ENCODE measurements around the gene DYNLT4.
A peak's percentile ranks its signal among the peaks of the same experiment; 100 is the strongest.
"Not testable (repeated sequence)": the region's sequence is repeated elsewhere in the genome, so short reads cannot be mapped to it uniquely, and the experiment has no call there.

DYNLT4 gene

DNA sequence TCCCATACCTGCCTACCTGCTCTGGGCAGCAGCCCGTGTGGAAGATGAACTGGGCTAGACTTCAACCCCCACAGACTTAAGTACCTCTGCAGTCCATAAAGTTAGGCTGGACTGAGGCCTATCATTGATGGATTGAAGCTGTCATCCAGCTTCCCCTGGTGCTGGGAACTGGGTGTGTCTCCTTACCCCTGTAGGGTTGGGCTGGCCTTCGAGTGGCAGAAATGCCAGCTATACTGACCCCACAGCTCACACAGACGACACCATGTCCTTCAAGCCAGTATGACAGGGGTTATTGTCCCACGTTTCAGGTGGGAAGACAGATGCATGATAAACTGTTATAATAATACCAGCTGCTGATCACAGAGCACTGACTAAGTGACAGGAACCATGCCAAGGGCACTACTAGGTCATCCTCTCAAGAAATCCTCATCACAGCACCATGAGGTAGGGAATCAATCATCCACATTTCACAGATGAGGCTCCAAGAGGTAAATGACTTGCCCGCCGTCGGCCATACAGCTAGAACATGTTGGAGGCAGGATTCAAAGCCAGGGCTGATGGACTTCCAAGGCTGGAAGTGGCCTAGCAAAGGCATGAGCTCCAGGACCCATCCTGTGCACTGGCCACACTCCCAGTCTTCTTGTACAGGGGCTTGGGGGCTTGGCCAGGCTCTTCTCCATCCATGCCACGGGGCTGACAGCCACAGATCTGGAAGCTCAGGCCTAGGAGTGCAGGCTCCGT lies 18.9 kb downstream of the DYNLT4 start, which contains the start of gene BEST4:
Gene BEST4 (minus strand): TSS at position 51 of the 741 bp plus-strand sequence. CDS start 465 bp downstream, outside the sequence.
- DNase-seq (ENCODE audit: low spot score): no peak

DNA sequence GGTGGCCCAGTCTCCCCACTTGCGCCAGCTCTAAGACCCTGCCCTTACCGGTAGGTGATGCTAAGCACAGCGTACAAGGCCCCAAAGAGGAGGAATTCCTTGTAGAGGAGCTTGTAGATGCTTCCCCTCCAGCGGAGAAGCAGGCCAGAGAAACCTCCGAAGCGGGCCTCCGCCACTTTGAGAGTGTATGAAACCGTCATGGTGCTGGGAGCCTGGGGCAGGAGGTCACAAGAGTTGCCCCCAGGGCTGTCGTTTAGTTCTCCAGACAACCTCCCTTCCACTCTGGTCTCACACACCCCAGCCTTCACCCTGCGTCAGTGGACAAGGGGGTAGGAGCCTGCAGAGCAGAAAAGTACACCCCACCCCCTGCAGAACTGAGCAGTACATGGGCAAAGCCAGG lies 19.6 kb downstream of the DYNLT4 start:
- no peak for DNase-seq (ENCODE audit: low spot score)

GRCh38 chr1:44786841-44787426 lies 20.2 kb downstream of the DYNLT4 start:
- no peak for DNase-seq (ENCODE audit: low spot score)

- peak; percentile 67 for DNase-seq (ENCODE audit: low spot score)
Observed at GRCh38 chr1:44786138-44786840, 20.9 kb downstream of the DYNLT4 start.

DNA sequence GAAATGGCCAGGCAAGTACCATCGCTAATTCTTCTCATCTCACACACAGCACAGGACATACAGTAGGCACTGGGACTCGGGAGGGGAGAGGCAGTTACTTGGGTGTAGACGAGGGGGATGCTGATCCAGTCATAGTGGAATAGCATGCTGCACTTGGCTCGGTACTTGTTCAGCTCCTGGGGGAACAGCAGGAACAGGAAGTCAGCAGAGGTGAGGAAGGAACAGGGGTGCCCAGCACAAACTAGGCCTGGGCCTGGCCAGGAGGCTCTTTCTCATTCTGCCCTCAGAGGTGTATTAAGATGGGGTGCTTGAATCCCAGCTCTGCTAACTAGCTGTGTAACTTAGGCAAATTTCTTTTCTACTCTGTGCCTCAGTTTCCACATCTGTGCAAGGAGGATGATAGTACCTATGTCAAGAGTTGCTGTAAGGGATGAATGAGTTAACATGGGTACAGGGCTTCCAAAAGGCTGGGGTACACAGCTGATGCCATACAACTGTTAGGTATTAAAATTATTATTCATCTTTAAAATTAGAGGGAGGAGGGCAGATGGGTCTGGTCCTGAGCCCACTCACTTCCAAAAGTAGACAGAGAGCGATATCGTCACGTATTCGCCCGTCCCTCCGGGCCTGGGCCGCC lies 21.5 kb downstream of the DYNLT4 start:
- DNase-seq (ENCODE audit: low spot score): no peak

DNA sequence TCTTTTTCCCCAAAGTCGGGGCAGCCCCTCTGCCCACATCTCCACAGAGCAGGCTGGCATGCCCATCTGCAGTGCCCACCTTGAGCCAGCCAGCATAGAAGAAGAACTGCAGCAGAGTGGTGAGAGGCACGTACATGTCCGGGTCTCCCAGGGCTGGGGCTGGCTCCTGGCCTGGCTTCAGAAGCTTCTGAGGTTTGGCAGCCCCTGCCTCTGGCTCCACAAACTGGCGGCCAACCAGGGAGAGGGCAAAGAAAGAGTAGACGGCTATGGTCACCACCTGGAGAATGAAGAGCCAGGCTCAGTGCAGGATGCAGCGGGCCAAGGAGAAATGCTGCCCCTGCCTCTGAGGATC lies 22.1 kb downstream of the DYNLT4 start:
- no peak for DNase-seq (ENCODE audit: low spot score)

DNA sequence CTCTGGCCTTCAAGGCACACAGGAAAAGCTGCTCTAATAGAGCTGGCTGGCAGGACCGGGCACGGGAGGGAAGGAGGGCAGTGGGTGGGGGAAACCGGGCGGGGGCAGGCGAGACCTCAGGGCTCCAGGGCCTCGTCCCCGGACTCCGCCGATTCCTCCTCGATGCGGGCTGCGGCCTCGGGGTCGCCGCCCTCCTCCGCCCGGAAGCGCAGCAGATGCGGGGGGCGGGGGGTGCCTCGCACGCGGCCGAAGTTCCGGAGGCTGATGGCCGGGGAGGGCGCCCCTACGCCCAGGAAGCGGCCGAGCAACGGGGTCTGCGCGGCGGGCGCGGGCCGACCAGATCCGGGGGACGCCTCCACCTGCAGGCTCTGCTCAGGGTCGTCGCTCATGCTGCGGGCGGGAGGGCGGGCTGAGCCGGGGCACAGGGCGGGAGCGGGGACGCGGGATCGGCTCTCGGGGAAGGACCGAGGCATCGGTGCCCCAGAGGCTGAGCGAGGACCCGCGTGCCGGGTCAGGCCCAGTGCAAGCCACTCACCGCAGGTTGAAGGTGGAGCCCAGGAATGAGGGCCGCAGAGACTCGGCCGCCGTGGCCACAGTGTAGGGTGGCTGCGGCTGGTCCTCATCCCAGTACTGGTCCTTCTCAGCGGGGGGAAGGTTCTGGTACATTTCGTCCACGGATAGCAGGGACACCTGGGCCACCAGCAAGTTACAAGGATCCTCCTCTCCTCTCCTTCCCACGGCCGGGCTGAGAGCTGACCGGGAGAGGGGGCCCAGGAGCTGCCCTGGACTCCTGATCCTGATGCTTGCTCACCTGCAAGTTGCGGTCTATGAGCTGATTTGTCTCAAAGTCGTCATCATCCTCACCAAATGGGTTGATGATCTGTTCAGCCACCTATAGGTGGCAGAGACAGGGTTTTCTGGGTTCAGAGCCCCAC lies 22.8 kb downstream of the DYNLT4 start:
- DNase-seq (ENCODE audit: low spot score): no peak

- DNase-seq (ENCODE audit: low spot score): no peak
Observed at GRCh38 chr1:44783697-44784093, 23.5 kb downstream of the DYNLT4 start.

- DNase-seq (ENCODE audit: low spot score): no peak
Observed at GRCh38 chr1:44780583-44781121, 26.5 kb downstream of the DYNLT4 start.

GRCh38 chr1:44778705-44779576 lies 28.2 kb downstream of the DYNLT4 start:
- DNase-seq (ENCODE audit: low spot score): no peak

DNA sequence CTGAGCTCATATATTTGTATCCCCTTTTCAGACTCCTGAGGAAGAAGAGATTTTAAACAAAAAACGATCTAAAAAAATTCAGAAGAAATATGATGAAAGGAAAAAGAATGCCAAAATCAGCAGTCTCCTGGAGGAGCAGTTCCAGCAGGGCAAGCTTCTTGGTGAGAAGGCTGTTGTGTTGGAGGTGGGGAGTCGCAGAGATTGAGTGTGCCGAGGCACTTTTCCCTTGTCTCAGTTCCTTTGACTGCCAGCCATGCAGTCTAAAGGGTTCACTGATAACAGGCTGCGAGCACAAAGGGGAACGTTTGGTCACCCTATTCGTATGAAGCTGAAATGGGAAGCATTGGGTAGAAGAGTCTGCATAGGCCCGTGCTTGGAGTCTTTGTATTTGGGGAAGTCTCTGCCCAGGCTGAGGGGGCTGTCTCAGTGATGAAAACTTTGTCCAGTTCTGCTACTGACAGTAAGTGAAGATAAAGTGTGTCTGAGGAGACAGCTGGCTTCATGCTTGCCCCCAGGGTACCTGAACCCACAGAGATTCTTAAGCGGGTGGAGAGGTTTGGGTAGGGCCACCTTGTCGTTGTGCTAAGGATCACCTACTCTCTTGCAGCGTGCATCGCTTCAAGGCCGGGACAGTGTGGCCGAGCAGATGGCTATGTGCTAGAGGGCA lies 29.0 kb downstream of the DYNLT4 start:
- DNase-seq (ENCODE audit: low spot score): no peak

DNA sequence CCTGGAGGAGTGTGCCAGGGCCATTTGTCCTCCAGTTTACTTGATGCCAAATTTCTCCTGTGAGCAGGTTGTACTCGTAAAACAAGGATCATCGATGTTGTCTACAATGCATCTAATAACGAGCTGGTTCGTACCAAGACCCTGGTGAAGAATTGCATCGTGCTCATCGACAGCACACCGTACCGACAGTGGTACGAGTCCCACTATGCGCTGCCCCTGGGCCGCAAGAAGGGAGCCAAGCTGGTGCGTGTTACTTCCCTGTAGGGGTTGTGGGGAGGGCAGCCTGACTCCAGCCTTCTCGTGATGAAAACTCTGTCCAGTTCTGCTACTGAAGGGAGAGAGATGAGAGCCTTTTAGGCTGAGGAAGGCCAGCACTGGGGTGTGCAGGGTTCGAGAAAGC lies 29.6 kb downstream of the DYNLT4 start:
- DNase-seq (ENCODE audit: low spot score): no peak

GRCh38 chr1:44776730-44777068 lies 30.5 kb downstream of the DYNLT4 start:
- no peak for DNase-seq (ENCODE audit: low spot score)

DNA sequence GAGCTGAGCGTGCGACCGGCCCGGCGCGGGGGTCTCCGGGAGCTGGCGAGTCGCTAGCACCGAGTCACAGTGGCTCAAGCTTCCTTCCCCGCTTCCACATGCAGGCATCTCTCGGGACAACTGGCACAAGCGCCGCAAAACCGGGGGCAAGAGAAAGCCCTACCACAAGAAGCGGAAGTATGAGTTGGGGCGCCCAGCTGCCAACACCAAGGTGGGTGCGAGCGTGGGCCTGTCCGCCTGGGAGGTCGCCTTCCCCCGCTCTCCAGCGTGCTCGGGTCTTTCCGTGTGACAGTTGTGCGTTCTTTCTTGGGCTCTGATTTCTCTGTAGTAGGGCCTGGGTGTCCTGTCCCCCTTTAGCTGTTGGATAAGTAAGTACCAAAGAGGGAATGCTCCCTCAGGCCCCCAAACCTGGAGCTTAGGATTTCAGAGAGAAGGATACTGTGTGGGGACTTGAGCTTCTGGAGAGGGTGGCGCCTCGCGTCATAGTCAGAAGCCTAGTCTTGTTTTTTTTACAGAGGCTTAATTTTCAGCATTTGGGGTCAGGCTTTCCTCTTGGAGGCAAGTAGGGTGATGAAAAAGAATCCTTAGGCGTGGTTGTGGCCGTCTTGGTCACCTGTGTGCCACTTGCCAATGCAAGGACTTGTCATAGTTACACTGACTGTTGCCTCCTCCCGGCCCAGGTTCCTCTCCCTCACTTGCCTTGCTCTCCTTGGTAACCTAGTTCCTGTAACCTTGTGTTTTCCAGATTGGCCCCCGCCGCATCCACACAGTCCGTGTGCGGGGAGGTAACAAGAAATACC lies 31.0 kb downstream of the DYNLT4 start:
- no peak for DNase-seq (ENCODE audit: low spot score)

DNA sequence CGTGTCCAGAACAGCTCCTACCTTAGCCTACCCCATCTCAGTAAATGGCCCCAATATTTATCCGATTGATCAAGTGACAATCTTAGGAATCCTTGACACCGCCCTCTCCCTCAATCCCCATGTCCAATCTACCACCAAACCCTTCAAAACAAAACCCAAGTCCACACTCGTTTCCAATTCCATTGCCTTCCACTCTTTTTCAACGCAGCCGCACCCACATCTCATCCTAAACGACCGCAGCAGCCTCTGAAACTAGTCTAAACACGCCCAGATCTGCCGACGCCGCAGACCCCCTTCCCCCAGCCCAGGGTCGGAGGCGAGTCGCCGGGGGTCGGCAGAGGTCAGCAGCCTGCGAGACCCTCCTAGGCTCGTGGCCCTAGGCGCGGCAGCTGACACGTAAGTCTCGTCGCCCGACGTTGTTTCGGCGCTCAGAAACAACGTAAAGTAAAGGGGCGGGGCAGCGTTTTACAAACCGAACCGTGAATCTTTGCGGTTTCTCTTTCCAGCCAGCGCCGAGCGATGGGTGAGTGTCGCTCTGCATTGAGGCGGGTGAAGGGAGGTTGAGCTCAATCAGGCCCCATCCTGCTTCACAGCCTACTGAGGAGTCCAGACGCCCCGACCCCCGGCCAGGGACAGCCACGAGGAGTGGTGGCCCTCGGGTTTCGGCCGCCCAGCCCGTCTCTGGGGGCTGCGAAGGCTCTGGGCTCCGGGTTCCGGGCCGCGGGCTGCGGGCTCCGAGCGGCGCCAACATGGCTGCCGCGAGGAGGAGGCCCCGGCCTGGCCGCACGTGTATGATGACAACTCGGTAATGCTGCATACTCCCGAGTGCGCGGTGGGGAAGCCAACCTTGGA lies 31.8 kb downstream of the DYNLT4 start, which contains the start of gene RPS8:
Gene RPS8 (plus strand): TSS at position 463 of the 852 bp plus-strand sequence. CDS start 57 bp downstream, at position 520.
- peak; percentile 90 for DNase-seq (ENCODE audit: low spot score)

DNA sequence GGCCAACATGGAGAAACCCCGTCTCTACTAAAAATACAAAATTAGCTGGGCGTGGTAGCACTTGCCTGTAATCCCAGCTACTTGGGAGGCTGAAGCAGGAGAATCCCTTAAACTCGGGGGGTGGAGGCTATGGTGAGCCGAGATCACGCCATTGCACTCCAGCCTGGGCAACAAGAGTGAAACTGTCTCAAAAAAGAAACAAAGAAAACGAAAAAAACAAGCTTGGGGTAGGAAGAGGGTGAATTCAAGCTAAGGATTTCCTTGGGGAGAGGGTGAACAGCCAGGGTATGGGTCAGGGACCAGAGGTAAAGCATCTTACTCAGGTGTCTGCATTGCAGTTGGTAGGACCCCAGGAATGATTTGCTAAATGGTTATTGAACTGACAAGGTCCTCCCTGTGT lies 40.7 kb downstream of the DYNLT4 start:
- not testable (repeated sequence) for DNase-seq (ENCODE audit: low spot score)

DNA sequence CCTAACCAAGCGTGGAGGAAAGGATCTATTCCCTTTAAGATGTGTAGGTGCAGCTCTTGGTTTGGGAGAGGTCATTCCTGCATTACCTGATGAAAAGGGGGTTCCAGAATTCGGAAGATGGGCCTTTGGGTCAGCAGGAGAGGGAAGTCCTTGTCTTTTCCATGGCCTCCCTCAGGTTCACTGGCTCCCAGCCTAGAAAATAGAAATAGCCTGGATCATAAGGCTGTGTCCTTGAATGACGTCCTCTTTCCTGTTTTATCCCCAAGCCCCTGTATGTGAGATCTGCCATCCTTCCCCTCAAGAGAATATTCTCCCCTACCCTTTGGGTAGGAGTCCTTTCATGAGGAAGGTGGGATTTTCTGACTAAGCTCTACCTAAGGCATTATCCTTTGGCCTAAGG lies 46.3 kb downstream of the DYNLT4 start:
- DNase-seq (ENCODE audit: low spot score): no peak

DNA sequence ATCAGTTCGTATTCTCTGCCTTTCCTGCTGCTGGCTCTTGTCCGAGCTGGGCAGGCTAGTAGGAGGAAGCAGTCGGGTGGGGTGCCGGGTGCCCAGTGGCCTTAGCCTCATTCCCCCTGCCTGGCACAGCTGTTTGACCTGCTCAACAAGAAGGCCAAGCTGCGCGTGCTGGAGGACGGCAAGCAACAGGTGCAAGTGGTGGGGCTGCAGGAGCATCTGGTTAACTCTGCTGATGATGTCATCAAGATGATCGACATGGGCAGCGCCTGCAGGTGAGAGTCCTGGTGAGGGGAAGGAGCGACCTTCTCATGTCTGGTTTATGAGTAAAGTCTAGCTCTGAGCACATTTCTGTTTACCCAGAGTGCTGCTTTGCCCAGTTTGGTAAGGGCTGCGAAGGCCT lies 48.1 kb downstream of the DYNLT4 start:
- no peak for DNase-seq (ENCODE audit: low spot score)
